NCI-H146 treated with DMSO at 0.1 percent for 48 hours (cell line): ENCODE data around the gene RAB40A.

Experiments
- DNase-seq: peaks from one replicate; lab custom pipeline; 2025; ENCODE audit not compliant: unreplicated experiment; lab: John Stamatoyannopoulos, UW

RAB40A gene, protein sequence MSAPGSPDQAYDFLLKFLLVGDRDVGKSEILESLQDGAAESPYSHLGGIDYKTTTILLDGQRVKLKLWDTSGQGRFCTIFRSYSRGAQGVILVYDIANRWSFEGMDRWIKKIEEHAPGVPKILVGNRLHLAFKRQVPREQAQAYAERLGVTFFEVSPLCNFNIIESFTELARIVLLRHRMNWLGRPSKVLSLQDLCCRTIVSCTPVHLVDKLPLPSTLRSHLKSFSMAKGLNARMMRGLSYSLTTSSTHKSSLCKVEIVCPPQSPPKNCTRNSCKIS

DNA sequence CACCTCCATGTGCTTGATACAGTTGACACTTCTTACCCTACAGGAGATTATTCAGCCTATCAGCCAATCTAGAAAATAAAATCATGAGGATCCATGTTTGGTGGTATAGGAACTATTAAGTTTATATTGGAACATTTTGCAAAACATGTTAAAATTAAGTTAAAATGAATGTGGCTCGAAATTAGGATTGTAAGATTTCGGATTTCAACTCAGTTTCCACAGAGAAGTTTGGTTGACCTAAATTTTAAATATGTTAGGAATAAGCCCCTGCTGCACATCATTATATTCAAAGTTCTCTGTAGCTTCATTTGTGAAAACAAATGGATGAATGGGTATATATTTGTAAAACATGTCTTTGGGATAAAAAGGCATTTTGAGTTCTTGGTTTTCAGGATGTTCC is at the start of gene RAB40A:
TSS of gene RAB40A (minus strand) at position 101 of the 400 bp plus-strand sequence. CDS start 18,733 bp downstream, outside the sequence.
- no peak for DNase-seq

DNA sequence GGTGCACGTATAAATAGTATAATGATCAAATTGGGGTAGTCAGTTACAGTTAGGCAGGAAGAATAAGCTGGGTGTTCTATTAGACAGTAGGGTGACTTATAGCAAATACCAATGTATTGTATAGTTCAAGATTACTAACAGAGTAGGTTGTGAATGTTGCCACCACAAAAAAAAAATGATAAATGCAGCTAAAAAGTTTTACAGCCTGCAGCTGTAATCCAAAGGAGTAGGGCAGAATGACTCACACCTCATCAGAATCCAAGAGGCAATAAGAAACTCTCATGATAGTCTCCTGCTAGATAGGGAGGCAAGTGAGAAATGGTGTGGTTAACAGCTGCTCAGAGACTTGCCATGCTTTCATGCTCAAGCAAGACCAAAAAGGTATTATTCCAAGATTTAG is 46.5 kb upstream of the RAB40A start:
- no peak for DNase-seq

DNA sequence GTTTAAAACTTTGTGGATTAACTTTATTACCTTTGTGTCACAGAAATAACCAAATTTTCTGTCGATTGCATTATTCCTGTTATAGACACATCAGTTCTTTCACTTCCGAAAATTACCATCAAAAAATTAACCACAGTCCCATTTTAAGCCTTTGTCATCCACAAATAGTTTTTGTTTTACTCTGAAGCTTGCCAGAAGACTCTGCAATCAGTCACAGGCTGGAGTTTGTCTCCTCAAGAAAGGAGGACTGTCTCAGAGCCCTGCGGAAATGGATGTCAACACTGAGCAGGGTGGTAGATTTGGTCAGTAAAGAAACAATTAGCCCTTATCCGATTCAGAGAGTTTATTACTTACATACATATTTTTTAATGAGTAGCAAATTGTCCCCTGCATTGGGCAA is 45.9 kb upstream of the RAB40A start:
- DNase-seq = no peak

DNA sequence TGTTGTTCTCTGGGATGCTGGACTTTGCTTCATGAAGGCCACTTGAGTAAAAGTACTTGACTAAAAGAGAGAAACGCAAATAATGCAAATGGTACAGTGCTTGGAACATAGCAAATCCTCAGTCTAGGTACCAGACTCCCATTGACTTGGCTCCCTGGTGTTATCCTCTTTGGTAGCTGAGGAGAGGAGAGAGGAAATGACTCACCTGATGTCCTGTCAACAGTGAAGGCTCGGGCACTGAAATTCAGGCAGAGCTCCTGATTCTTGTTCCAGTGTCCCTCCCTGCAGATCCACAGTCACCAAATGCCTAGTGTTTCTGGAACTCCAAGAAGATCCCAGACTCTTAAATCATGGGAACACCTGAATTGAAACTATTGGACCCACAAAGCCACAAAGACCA is 43.5 kb upstream of the RAB40A start:
- no peak for DNase-seq

DNA sequence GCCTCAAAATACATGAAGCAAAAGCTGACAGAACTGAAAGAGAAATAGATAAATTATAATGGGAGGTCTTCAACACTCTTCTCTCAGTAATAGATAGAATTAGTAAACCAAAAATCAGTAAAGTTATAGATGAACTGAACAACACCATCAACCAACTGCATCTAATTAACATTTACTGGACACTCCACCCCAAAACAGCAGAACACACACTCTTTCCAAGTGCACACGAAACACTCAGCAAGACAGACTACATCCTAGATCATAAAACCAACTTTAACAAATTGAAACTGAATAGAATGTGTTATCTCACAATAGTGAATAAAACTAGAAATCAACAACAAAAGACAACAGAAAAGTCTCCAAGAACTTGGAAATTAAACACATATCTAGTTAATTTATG is 41.0 kb upstream of the RAB40A start:
- no peak for DNase-seq

DNA sequence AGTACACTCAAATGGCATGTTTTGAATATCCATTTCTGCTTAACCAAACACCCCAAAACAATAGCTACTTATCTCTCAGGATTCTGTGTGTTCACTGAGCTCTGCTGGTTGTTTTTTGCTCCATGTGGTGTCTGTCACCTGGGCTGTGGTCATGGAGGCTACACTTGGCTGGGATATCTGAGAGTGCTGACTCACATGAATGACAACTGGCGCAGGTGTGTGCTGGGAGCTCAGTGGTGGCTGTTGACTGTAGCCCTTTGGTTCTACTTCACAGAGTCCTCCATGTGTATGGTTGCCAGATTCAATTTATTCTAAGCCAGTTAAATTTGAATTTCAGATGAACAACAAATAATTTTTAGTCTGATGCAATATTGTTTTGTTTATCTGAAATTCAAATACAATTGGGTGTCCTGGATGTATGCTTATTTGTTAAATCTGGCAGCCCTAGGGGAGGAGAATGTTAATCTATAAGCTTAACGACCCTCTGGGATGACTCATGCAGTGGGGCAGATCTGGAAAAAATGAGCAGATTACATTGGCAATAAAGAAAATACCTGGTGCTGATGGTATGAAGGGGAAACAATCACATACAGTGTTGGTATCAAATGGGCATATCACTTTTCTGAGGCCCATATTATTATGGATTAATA is 37.8 kb upstream of the RAB40A start:
- DNase-seq = no peak

DNA sequence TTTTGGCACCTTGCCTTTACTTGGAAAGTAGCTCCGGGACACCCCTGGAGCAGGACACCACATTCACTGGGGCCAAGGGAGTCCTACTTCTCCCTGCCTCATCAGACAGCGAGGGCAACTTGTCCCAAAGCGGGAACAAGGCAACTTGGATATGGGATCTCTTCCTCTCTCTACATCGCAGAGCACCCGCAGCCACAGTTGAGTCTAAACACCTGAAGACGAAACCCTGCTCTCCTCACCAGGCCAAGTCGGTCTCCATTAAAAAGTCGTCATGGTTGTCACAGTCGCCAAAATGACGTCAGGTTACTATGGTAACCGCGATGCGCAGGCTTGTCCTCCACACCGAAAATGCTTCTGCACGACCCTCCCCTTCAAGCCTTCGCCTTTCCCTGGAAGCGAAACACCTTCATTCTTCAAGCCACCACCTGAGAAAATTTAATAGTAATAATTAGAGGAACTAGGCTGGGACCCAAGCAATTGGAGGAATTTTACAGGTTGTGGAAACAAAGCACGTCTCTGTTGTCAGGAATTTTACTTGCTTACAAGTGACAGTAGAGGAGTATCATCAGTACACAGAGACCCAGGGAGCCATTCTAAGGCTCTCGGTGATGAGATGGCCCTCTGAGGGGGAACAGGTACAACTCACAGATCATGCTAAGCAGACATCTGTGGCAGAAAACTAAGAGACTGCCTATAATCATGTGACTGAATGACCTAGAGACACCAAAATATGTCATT is 35.6 kb upstream of the RAB40A start:
- DNase-seq = peak; percentile 50

DNA sequence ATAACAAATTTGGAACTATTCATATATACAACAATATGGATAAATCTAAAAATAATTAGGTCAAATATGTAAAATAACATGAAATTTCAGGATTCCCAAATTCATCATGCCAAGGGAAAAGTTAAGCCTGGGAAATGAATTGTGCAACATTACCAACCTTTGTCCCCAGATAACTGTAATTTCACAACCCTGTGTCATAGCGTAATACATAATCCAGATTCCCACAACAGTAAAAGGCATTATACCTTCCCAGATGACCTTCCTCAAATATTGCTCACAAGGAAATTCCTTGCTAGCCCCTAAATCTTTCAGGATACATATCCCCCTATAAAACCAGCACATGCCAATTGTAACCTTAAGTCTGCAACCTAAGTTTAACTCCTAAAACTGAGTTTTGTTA is 32.9 kb upstream of the RAB40A start:
- DNase-seq = no peak

DNA sequence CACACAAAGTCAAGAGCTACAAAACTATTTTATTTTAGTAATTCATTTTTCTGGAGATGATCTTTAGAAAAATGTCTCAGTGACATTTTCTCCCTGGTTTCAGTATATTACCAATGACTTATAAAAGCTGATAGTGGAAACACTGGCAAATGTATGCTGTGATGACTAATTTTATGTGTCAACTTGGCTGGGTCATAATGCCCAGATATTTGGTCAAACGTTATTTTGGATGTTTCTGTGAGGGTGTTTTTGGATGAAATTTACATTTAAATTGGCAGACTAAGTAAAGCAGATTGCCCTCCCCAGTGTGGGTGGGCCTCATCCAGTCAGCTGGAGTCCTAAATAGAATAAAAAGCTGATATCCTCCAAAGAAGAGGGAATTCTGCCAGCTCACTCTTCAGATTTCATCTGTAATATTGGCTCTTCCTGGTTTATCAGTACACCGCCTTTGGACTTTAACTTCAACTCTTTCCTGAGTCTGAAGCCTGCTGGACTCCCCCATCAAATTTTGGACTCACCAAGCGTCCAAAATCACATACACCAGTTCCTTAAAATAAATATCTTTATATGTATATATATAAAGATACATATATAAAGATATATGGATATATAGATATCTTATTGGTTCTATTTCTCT is 31.2 kb upstream of the RAB40A start:
- DNase-seq = no peak

DNA sequence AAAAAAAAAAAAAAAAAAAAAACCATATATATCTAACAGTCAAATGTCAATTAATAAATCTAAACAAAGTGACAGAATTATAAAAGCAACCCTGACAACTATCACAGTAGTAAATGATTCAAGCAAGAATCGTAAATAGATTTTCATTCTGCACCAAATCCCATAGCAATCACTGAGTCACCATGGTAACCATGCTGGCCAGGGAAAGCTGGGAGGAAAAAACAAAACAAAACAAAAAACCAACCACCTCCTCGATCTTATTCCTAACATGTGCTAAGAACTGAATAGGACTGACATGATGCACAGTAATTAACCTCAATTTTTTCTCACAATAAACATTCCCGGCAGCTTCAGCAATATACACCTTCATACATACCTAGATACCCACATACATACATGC is 30.6 kb upstream of the RAB40A start:
- no peak for DNase-seq

DNA sequence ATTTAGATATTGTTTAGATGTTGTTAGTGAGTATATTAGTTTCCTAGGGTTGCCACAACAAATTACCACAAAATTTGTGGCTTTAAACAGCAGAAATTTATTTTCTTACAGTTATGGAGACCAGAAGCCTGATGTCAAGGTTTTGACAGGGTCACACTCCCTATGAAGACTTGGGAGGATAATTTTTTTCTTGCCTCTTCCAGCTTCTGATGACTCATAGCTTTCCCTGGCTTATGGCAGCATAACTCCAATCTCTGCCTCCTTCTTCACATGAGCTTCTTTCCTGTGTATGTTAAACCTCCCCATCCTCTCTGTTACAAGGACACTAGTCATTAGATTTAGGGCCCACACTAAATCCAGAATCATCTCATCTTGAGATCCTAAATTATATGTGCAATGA is 20.9 kb upstream of the RAB40A start:
- DNase-seq = no peak

DNA sequence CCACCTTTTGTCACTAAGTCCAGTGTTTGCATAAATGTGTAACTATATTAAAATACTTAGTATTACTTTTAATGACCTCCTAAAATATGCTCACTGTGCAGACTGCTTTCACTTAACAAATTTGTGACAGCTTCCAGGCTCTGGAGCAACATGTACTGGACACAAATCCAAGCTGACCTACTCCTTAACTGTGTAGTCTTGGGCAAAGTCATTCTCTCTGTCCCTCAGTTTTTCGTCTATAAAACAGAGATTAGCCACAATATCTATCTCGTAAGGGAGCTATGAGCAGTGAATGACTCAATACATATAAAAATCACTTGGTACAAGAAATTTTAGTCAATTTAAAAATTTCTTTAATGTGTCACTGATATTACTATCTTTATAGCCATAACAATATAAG is 20.4 kb upstream of the RAB40A start:
- no peak for DNase-seq

DNA sequence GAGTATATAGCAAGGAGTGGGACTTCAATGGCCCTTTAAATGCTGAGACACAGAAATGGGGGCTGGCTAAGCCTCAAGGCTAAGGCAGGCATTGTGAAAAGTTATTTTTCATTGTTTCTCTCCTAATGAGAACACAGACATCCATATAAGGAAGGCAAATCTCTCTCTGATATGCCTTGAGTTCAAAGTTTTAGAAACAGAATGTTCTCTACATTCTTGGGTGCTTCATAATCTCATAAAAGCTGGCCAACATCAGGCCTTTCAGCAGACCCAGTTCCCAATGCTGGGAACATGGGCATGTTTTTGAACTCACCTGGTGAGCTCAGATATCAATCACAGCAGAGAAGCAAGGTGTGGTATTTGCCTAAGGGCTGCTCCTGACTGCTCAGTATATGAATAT is 19.4 kb upstream of the RAB40A start:
- no peak for DNase-seq

DNA sequence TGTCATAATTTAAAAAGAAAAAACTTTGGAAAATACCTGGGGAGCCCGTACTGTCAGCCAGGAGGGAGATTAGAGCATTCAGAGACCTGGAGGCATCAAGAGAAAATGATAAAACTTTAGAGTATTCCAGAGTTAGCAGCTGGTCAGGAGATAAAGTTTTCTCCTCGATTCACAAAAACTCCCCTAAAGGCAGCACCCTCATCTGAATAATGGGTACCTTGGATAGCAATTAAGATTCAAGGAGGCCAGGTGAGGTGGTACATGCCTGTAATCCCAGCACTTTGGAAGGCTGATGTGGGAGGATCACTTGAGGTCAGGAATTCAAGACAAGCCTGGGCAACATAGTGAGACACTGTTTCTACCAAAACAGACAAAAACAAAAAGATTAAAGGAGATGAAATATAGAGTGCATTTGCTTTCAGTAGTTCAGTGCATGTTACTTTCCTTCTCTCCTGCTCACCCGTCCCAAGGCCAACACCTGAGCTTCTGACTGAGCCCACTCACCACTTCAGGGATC is 18.6 kb upstream of the RAB40A start:
- no peak for DNase-seq

DNA sequence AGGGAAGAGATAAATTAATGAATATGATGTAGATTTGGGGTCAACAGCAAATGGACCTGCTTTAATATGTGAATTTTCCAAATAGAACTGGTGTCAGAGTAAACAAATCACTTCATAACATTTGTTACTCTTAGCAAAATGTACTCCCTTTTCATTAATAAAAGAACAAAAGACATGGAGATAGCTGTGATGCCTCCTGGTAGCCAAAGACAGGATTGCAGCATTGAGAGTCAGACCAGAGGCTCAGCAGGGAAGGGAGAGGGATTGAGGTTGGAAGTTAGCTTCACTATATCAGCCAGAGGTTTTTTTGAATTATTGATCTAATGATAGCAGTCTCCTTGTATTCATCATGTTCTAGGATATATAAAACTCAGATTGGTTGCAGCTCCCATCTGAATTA is 17.4 kb upstream of the RAB40A start:
- no peak for DNase-seq

DNA sequence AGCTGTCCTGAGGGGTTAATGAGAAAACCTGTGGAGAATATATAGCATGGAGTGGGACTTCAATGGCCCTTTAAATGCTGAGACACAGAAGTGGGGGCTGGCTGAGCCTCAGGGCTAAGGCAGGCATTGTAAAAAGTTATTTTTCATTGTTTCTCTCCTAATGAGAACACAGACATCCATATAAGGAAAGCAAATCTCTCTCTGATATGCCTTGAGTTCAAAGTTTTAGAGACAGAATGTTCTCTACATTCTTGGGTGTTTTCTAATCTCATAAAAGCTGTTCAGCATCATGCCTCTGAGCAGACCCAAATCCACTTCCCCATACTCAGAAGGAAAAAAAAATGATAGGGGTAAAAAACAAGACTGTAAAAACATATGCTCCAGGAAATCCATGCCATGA is 16.8 kb upstream of the RAB40A start:
- DNase-seq = no peak

DNA sequence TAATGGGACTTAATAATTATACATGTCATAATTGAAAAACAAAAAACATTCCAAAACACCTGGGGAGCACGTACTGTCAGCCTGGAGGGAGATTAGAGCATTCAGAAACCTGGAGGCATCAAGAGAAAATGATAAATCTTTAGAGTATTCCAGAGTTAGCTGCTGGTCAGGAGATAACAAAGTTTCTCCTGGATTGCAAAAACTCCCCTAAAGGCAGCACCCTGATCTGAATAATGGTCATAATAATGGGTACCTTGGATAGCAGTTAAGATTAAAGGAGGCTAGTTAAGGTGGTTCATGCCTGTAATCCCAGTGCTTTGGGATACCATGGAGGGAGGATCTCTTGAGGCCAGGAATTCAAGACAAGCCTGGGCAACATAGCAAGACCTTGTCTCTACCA is 15.9 kb upstream of the RAB40A start:
- DNase-seq = no peak

DNA sequence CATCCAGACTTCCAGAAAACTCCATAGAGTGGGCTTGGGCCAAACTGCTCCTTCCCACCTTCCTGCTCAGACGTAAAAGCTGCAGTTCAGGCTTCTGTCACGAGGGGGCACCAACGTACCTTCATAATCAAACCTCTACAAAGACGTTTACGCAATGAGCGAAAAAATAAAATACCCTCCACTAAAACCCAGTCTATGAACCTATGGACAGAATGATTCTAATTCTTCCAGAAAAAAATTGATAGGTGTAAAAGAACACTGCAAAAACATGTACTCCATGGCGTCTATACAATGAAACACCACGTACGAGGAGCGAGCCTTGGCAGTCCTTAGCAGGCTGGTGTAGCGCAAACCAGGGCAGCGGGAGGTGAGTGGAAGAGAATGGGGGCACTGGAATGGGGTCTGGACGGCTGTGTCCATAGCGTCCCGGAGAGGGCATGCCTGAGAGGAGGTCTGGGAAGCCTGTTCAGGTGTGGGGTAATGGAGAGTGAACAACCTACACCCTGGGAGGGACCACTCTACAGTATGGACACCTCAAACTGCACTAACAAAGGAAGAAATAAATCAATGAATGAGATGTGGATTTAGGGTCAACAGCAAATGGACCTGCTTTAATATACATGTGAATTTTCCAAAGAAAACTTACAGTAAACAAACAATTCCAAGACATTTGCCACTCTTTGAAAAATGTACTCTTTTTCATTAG is 14.4 kb upstream of the RAB40A start:
- DNase-seq = peak; percentile 20

DNA sequence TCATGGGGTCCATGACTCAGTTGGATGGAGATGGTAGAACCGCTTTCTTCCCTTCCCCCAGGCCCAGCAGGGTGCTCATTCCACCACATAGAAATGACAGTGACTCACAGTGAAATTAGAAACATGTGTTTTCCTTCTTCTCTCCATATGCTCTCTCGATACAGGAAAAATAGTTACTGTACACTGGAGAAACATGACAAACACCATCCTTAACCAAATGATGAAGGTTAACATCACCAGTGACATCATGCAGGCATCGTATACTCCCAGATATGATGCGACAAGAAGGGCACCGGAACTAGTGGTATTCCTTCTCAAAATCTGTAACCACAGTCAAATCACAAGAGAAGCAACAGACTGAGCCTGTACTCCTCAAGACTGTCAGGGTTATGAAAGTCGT is 11.7 kb upstream of the RAB40A start:
- no peak for DNase-seq

DNA sequence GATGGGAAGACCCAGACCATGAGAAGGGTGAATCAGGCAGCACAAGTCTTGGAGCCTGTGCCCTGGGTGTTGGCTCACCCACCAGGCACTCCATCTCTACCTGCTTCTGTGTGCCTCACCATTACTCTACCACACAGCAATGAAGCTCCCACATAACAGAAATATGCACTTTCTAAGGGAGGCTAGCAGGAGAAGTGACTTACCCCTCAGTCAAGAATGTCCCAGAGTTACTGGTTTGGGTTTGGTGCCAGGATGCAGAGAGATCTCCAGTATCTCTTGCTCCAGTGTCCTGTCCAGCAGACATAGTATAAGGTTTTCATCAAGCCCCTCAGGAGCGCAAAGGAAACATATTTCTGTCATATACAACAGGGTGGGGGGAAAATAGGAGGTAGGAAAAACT is 11.3 kb upstream of the RAB40A start:
- no peak for DNase-seq

DNA sequence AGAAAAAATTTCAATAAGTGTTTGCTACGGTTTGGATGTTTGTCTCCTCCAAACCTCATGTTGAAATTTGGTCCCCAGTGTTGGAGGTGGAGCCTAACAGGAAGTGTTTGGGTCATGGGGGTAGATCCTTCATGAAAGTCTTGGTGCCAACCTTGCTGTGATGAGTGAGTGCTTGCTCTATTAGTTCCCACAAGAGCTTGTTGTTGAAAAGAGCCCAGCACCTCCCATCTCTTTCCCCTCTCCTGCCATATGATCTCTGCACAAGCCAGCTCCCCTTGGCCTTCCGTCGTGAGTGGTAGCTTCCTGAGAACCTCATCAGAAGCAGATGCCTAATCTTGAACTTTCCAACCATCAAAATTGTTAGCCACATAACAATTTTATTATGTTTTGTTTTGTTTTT is 10.3 kb upstream of the RAB40A start:
- no peak for DNase-seq
